ENCODE measurements around the gene PPP1R7.

Gene PPP1R7

DNA sequence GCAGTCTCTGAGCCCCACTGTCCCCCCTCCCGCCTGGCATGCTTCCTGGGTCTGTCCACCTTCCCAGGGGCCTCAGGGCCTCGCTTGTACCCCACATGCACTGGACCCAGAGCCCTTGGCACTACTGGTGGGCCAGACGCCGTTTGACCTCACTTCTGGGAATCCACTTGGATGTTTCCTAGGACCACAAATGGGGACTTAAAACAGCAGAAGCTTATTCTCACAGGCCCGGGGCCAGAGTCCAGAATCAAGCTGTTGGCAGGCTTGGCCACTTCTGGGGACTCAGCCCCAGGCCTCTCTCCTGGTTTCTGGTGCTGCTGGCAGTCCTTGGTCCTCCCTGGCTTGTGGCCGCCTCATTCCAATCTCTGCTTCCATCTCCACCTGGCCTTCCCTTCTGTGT is 57.8 kb downstream of the PPP1R7 start:
- TF ChIP-seq, protein P1, sequence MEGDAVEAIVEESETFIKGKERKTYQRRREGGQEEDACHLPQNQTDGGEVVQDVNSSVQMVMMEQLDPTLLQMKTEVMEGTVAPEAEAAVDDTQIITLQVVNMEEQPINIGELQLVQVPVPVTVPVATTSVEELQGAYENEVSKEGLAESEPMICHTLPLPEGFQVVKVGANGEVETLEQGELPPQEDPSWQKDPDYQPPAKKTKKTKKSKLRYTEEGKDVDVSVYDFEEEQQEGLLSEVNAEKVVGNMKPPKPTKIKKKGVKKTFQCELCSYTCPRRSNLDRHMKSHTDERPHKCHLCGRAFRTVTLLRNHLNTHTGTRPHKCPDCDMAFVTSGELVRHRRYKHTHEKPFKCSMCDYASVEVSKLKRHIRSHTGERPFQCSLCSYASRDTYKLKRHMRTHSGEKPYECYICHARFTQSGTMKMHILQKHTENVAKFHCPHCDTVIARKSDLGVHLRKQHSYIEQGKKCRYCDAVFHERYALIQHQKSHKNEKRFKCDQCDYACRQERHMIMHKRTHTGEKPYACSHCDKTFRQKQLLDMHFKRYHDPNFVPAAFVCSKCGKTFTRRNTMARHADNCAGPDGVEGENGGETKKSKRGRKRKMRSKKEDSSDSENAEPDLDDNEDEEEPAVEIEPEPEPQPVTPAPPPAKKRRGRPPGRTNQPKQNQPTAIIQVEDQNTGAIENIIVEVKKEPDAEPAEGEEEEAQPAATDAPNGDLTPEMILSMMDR (IDR thresholded peaks at IDR 0.05; ENCODE audit: low read depth, low read length): no peak
- no peak overlapping the region for H3K4me3 ChIP-seq (replicated peaks in 1 of 2; ENCODE audit: low read depth in 2 of 2, low read length in 2 of 2)
- no peak for DNase-seq (ENCODE audit: low read depth in 2 of 2)

DNA sequence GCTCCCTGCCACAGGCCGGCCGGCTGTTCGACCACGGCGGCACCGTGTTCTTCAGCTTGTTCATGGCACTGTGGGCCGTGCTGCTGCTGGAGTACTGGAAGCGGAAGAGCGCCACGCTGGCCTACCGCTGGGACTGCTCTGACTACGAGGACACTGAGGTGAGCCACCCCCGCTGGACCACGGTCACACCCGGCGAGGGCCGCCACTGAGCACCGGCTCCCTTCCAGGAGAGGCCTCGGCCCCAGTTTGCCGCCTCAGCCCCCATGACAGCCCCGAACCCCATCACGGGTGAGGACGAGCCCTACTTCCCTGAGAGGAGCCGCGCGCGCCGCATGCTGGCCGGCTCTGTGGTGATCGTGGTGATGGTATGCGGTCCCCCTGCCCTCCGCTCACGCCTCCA is 59.0 kb downstream of the PPP1R7 start:
- DNase-seq (ENCODE audit: low read depth in 2 of 2): no peak
- H3K4me3 ChIP-seq (replicated peaks in 1 of 2; ENCODE audit: low read depth in 2 of 2, low read length in 2 of 2): no peak overlapping the region
- TF ChIP-seq, protein P1 (IDR thresholded peaks at IDR 0.05; ENCODE audit: low read depth, low read length): no peak

DNA sequence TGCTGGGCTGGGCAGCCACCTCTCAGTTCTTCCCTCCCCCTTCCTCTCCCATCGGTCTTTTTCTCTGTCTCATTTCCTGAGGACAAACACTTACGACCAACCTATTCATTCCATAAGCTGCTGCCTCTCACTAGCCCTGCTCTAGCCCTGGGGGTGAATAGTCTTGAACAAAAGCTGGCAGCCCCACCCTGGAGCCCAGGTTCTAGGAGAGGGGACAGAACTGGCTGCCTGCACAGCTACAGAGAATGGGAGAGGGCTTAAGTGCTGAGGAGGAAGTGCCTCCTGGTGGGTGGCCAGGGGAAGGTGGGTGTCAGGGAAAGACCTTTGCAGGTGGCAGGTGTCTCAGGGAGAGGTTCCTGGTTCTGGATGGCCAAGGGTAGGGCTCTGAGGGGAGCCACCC is 61.0 kb downstream of the PPP1R7 start:
- no peak overlapping the region for H3K4me3 ChIP-seq (replicated peaks in 1 of 2; ENCODE audit: low read depth in 2 of 2, low read length in 2 of 2)
- TF ChIP-seq, protein P1 (IDR thresholded peaks at IDR 0.05; ENCODE audit: low read depth, low read length): no peak
- no peak for DNase-seq (ENCODE audit: low read depth in 2 of 2)

DNA sequence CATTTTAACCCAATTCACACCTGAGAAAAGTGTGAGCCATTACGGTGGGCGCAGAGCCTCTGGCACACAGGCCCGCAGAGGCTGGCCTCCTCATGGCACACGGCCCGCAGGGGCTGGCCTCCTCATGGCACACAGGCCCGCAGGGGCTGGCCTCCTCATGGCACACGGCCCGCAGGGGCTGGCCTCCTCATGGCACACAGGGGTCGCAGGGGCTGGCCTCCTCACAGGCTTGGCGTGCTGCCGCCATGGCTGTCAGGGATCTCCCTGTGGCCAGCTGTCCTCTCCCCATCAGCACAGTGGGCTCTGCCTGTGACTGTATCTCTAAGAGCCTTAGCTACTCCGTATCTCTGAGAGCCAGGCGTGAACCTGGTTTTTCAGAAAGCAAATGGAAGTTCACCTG is 62.8 kb downstream of the PPP1R7 start:
- no peak overlapping the region for H3K4me3 ChIP-seq (replicated peaks in 1 of 2; ENCODE audit: low read depth in 2 of 2, low read length in 2 of 2)
- no peak for DNase-seq (ENCODE audit: low read depth in 2 of 2)
- TF ChIP-seq, protein P1 (IDR thresholded peaks at IDR 0.05; ENCODE audit: low read depth, low read length): no peak

DNA sequence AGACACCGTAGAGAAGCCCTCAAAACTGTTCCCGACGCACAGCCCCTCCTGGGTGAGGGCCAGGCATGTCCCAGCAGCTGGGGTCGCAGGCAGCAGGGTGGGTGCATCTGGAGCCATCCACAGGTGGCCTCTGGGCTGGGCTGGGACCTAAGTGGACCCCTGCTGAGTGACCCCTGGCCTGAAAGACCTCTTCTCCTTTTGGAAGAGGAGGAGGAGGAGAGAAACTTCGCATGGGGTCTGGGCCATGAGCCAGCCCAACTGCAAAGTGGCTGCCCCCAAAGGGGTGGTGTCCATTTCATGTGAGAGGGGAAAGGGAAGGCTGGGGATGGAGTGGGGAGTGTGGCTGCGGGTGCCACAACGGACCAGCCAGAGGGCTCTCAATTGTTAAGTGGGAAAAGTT is 63.3 kb downstream of the PPP1R7 start:
- TF ChIP-seq, protein P1 (IDR thresholded peaks at IDR 0.05; ENCODE audit: low read depth, low read length): no peak
- DNase-seq (ENCODE audit: low read depth in 2 of 2): no peak
- H3K4me3 ChIP-seq (replicated peaks in 1 of 2; ENCODE audit: low read depth in 2 of 2, low read length in 2 of 2): no peak overlapping the region

DNA sequence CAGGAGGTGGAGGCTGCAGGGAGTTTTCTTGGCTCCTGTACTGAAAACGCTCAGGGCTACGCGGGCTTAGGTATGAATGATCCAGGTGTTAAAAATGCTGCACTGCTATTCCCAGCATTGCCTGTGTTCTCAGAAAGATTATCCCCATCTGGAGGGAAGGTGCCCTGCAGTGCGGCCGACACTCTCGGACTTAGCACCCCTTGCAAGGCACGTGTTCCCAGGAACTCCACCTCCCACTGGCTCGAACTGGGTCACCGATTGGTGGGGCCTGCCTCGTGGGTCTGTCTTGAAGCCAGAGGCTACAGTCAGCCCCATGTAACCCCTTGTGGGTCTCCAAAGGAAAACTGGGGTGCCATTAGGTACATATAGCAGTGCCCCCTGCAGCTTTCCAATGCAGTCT is 63.9 kb downstream of the PPP1R7 start:
- H3K4me3 ChIP-seq (replicated peaks in 1 of 2; ENCODE audit: low read depth in 2 of 2, low read length in 2 of 2): no peak overlapping the region
- DNase-seq (ENCODE audit: low read depth in 2 of 2): no peak
- TF ChIP-seq, protein P1 (IDR thresholded peaks at IDR 0.05; ENCODE audit: low read depth, low read length): no peak

DNA sequence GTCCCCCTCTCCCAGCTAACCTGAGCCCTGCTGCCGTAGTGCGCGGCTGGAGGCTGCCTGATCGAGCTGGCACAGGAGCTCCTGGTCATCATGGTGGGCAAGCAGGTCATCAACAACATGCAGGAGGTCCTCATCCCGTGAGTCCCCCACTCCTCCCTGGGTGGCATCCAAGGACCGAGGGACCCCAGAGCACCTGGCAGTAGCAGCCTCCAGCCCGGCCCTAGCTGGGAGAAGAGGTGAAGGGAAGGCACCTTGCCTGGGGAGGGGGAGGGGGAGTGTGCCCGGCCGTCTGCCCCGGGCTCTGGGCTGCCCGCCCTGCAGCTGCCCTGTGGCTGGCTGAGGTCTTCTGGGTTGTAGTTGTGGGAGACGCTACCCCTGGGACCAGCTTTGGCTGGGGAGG is 64.5 kb downstream of the PPP1R7 start:
- TF ChIP-seq, protein P1 (IDR thresholded peaks at IDR 0.05; ENCODE audit: low read depth, low read length): no peak
- H3K4me3 ChIP-seq (replicated peaks in 1 of 2; ENCODE audit: low read depth in 2 of 2, low read length in 2 of 2): no peak overlapping the region
- no peak for DNase-seq (ENCODE audit: low read depth in 2 of 2)
